Measurements from ENCODE around the gene GLYATL3.
"Not testable (repeated sequence)": the region's sequence is repeated elsewhere in the genome, so short reads cannot be mapped to it uniquely, and the experiment has no call there.

DNA sequence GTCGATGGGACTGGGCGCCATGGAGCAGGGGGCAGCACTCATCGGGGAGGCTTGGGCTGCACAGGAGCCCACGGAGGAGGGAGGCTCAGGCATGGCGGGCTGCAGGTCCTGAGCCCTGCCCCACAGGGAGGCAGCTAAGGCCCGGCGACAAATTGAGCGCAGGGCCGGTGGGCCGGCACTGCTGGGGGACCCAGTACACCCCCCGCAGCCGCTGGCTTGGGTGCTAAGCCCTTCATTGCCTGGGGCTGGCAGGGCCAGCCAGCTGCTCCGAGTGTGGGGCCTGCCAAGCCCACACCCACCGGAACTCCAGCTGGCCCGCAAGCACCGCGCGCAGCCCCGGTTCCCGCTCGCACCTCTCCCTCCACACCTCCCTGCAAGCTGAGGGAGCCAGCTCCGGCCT, 17.9 kb upstream of the GLYATL3 start:
- TF ChIP-seq CTCF, POLR2A (IDR thresholded peaks at IDR 0.05): not testable (repeated sequence)
